ENCODE measurements around the gene SYPL2.
A peak's percentile ranks its signal among the peaks of the same experiment; 100 is the strongest.

The SYPL2 gene

DNA sequence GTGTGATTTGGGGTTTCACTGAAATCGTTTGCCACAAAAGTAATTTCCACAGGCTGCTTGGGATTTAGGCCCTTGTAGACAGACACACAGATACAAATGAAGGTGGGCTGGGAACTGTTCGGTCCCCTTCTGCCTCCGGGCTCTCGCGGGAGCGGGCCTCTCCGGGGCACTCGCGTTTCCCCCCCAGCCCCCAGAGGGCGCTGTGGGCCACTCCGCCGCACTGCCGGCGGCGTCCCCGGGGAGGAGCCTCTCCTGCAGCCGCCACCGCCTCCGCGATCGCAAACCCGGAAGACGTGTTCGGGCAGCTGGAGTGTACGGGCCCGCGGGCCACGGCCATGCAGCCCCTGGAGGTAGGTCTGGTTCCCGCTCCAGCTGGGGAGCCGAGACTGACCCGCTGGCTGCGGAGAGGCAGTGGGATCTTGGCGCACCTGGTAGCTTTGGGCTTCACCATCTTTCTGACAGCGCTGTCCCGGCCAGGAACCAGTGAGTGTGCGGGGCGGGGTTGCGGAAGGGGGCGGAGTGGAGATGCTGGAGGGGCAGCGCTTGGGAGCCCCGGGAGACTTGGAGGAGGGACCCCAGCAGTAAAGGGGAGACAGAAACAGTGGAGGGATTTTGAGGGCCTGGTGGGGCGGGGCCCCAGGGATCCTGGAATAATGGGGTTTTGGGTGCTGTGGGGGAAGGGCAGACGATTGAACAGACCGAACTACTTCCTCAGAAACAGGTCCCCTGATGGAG lies 27.6 kb downstream of the SYPL2 start, which contains the start of gene CYB561D1:
Gene CYB561D1 (plus strand): TSS at position 290 of the 735 bp plus-strand sequence. CDS start 46 bp downstream, at position 336.
- Histone ChIP-seq H3K4me1 (ENCODE audit: control insufficient read depth, low read depth, low read length) (no peaks in the 10 kb centered on the region), H3K23ac (ENCODE audit: low read length) (no peak within 1 kb of the TSS), H4K8ac (ENCODE audit: low read depth, low read length) (no peak within 1 kb of the TSS), H4K5ac (ENCODE audit: low read length) (no peak within 1 kb of the TSS), H3K79me1 (ENCODE audit: low read length) (peaks cover 2% of the 10 kb centered on the region), H2AK5ac (ENCODE audit: low read length) (no peak within 1 kb of the TSS), H3K4ac (ENCODE audit: low read depth, low read length) (no peak within 1 kb of the TSS), H3K27ac (ENCODE audit: low read depth, low read length) (peak within 1 kb of the TSS; percentile 49), H3K79me2 (ENCODE audit: control insufficient read depth, insufficient read depth, low read length) (no peaks in the 10 kb centered on the region), H3K18ac (ENCODE audit: low read length) (no peak within 1 kb of the TSS), H3K27me3 (ENCODE audit: insufficient read depth, low read length, poor library complexity) (no peaks in the 10 kb centered on the region), H3K9ac (ENCODE audit: low read length) (peak within 1 kb of the TSS; percentile 90), H3K56ac (ENCODE audit: low read length) (peak within 1 kb of the TSS; percentile 97), H2BK120ac (ENCODE audit: low read depth, low read length) (no peak within 1 kb of the TSS), H2BK15ac (replicated peaks; ENCODE audit: low read depth) (no peak within 1 kb of the TSS), H2BK5ac (ENCODE audit: low read length) (no peak within 1 kb of the TSS), H3K4me2 (ENCODE audit: low read length) (peak within 1 kb of the TSS; percentile 71), H3K4me3 (ENCODE audit: low read length) (peak within 1 kb of the TSS; percentile 97), H3K36me3 (ENCODE audit: control insufficient read depth, insufficient read depth, low read length) (no peaks in the 10 kb centered on the region)
- WGBS (ENCODE audit: extremely low coverage, insufficient coverage, low lambda C conversion rate), result no CpG with 5 or more reads among the region's 44 CpGs
- DNase-seq, result peak; percentile 90

GRCh38 chr1:109495738-109496137 lies 29.4 kb downstream of the SYPL2 start:
- Histone ChIP-seq H4K8ac (ENCODE audit: low read depth, low read length) (no peak overlapping the region), H3K23ac (ENCODE audit: low read length) (no peak overlapping the region), H2AK5ac (ENCODE audit: low read length) (no peak overlapping the region), H3K56ac (ENCODE audit: low read length) (no peak overlapping the region), H3K79me2 (ENCODE audit: control insufficient read depth, insufficient read depth, low read length) (no peaks in the 10 kb centered on the region), H3K9ac (ENCODE audit: low read length) (no peak overlapping the region), H3K27me3 (ENCODE audit: insufficient read depth, low read length, poor library complexity) (no peaks in the 10 kb centered on the region), H3K4ac (ENCODE audit: low read depth, low read length) (no peak overlapping the region), H4K5ac (ENCODE audit: low read length) (no peak overlapping the region), H3K36me3 (ENCODE audit: control insufficient read depth, insufficient read depth, low read length) (no peaks in the 10 kb centered on the region), H3K4me1 (ENCODE audit: control insufficient read depth, low read depth, low read length) (no peaks in the 10 kb centered on the region), H2BK5ac (ENCODE audit: low read length) (no peak overlapping the region), H2BK120ac (ENCODE audit: low read depth, low read length) (no peak overlapping the region), H3K4me2 (ENCODE audit: low read length) (no peak overlapping the region), H3K27ac (ENCODE audit: low read depth, low read length) (no peak overlapping the region), H3K4me3 (ENCODE audit: low read length) (no peak overlapping the region), H3K18ac (ENCODE audit: low read length) (no peak overlapping the region), H2BK15ac (replicated peaks; ENCODE audit: low read depth) (no peak overlapping the region), H3K79me1 (ENCODE audit: low read length) (peaks cover 2% of the 10 kb centered on the region)
- WGBS (ENCODE audit: extremely low coverage, insufficient coverage, low lambda C conversion rate), result no CpG with 5 or more reads among the region's 7 CpGs
- no peak for DNase-seq

DNA sequence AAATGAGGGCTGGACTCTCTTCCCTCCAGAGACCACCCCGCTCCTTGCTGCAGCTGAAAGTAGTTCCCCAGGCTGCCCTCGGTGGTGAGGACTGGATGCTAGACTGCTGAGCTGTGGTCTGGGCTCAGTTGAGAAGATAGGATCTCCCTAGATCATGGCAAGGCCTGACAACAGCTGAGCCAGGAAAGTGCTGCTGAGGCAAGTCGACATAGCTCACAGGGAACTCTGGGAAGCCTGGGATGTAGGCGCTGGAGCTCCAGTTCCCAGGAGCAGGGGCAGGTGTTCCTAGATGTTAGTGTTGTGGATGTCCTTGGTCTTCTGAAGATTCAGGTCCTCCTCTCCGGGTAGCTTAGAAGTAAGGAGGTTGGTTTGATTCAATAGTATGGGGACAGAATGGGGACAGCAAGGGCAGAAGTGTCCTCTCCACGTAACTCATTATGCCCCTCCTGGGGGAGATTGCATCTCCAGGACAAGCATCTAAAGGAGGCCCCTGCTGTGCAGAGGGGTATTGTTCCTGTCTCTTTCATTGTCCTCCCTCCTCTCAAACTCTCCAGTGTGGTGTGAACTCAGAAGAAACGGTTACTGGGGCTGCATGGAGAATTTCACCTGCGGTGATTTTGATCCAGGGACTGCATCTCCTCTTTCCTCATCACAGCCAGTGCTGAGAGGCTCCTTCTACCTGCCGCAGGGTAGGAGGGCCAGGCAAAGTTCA lies 31.3 kb downstream of the SYPL2 start:
- no peak overlapping the region for H3K4me3 ChIP-seq (ENCODE audit: low read length)
- no peak overlapping the region for H4K8ac ChIP-seq (ENCODE audit: low read depth, low read length)
- no peak overlapping the region for H2AK5ac ChIP-seq (ENCODE audit: low read length)
- H3K27me3 ChIP-seq (ENCODE audit: insufficient read depth, low read length, poor library complexity), result no peaks in the 10 kb centered on the region
- H2BK5ac ChIP-seq (ENCODE audit: low read length), result no peak overlapping the region
- no peak overlapping the region for H2BK120ac ChIP-seq (ENCODE audit: low read depth, low read length)
- H3K27ac ChIP-seq (ENCODE audit: low read depth, low read length), result no peak overlapping the region
- no peaks in the 10 kb centered on the region for H3K36me3 ChIP-seq (ENCODE audit: control insufficient read depth, insufficient read depth, low read length)
- H3K56ac ChIP-seq (ENCODE audit: low read length), result no peak overlapping the region
- no peak overlapping the region for H2BK15ac ChIP-seq (replicated peaks; ENCODE audit: low read depth)
- no peaks in the 10 kb centered on the region for H3K79me2 ChIP-seq (ENCODE audit: control insufficient read depth, insufficient read depth, low read length)
- no peak overlapping the region for H4K5ac ChIP-seq (ENCODE audit: low read length)
- H3K4me2 ChIP-seq (ENCODE audit: low read length), result no peak overlapping the region
- H3K23ac ChIP-seq (ENCODE audit: low read length), result no peak overlapping the region
- H3K9ac ChIP-seq (ENCODE audit: low read length), result no peak overlapping the region
- peaks cover 2% of the 10 kb centered on the region for H3K79me1 ChIP-seq (ENCODE audit: low read length)
- no peak overlapping the region for H3K4ac ChIP-seq (ENCODE audit: low read depth, low read length)
- DNase-seq, result peak; percentile 70
- no peak overlapping the region for H3K18ac ChIP-seq (ENCODE audit: low read length)
- WGBS (ENCODE audit: extremely low coverage, insufficient coverage, low lambda C conversion rate), result no CpG with 5 or more reads among the region's 9 CpGs
- H3K4me1 ChIP-seq (ENCODE audit: control insufficient read depth, low read depth, low read length), result peaks cover 2% of the 10 kb centered on the region

GRCh38 chr1:109498161-109498801 lies 31.9 kb downstream of the SYPL2 start:
- Histone ChIP-seq H2AK5ac (ENCODE audit: low read length) (no peak overlapping the region), H3K23ac (ENCODE audit: low read length) (no peak overlapping the region), H3K4me2 (ENCODE audit: low read length) (no peak overlapping the region), H3K4me3 (ENCODE audit: low read length) (no peak overlapping the region), H3K4me1 (ENCODE audit: control insufficient read depth, low read depth, low read length) (peaks cover 2% of the 10 kb centered on the region), H2BK120ac (ENCODE audit: low read depth, low read length) (no peak overlapping the region), H3K56ac (ENCODE audit: low read length) (no peak overlapping the region), H2BK15ac (replicated peaks; ENCODE audit: low read depth) (no peak overlapping the region), H3K27me3 (ENCODE audit: insufficient read depth, low read length, poor library complexity) (no peaks in the 10 kb centered on the region), H4K5ac (ENCODE audit: low read length) (no peak overlapping the region), H4K8ac (ENCODE audit: low read depth, low read length) (no peak overlapping the region), H3K9ac (ENCODE audit: low read length) (no peak overlapping the region), H3K36me3 (ENCODE audit: control insufficient read depth, insufficient read depth, low read length) (no peaks in the 10 kb centered on the region), H3K27ac (ENCODE audit: low read depth, low read length) (no peak overlapping the region), H3K4ac (ENCODE audit: low read depth, low read length) (no peak overlapping the region), H3K79me1 (ENCODE audit: low read length) (peaks cover 2% of the 10 kb centered on the region), H2BK5ac (ENCODE audit: low read length) (no peak overlapping the region), H3K79me2 (ENCODE audit: control insufficient read depth, insufficient read depth, low read length) (no peaks in the 10 kb centered on the region), H3K18ac (ENCODE audit: low read length) (no peak overlapping the region)
- DNase-seq, result peak; percentile 74
- no CpG with 5 or more reads among the region's 12 CpGs for WGBS (ENCODE audit: extremely low coverage, insufficient coverage, low lambda C conversion rate)

GRCh38 chr1:109499081-109499480 lies 32.7 kb downstream of the SYPL2 start:
- Histone ChIP-seq H2BK5ac (ENCODE audit: low read length) (no peak overlapping the region), H3K4me3 (ENCODE audit: low read length) (no peak overlapping the region), H3K9ac (ENCODE audit: low read length) (no peak overlapping the region), H3K27me3 (ENCODE audit: insufficient read depth, low read length, poor library complexity) (no peaks in the 10 kb centered on the region), H4K8ac (ENCODE audit: low read depth, low read length) (no peak overlapping the region), H2BK15ac (replicated peaks; ENCODE audit: low read depth) (no peak overlapping the region), H3K18ac (ENCODE audit: low read length) (no peak overlapping the region), H3K79me2 (ENCODE audit: control insufficient read depth, insufficient read depth, low read length) (no peaks in the 10 kb centered on the region), H2AK5ac (ENCODE audit: low read length) (no peak overlapping the region), H3K56ac (ENCODE audit: low read length) (no peak overlapping the region), H3K4me2 (ENCODE audit: low read length) (no peak overlapping the region), H3K23ac (ENCODE audit: low read length) (no peak overlapping the region), H4K5ac (ENCODE audit: low read length) (no peak overlapping the region), H3K27ac (ENCODE audit: low read depth, low read length) (no peak overlapping the region), H3K36me3 (ENCODE audit: control insufficient read depth, insufficient read depth, low read length) (no peaks in the 10 kb centered on the region), H2BK120ac (ENCODE audit: low read depth, low read length) (no peak overlapping the region), H3K4me1 (ENCODE audit: control insufficient read depth, low read depth, low read length) (peaks cover 2% of the 10 kb centered on the region), H3K4ac (ENCODE audit: low read depth, low read length) (no peak overlapping the region), H3K79me1 (ENCODE audit: low read length) (peaks cover 2% of the 10 kb centered on the region)
- no CpG with 5 or more reads among the region's 7 CpGs for WGBS (ENCODE audit: extremely low coverage, insufficient coverage, low lambda C conversion rate)
- no peak for DNase-seq
